ENCODE data around the gene CTNND2.
A peak's percentile ranks its signal among the peaks of the same experiment; 100 is the strongest.

Gene CTNND2

DNA sequence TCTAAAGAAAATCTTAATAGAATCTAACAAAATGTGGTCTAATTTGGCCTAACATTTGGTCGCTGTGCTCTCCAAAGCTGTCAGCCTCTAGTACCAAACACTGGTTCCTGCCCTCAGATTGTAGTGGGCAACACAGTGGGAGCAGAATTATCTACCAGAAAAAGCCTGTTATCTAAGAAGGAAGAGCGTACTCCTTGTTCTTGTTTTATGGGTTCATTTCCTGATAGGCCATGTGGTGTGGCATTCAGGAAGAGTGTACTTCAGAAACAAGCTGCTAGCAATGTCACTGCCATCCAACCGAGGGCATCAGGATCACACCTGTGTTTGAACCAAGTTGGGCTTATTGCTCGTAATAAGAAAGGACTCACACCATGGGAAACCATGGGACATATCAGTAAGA lies 655.3 kb downstream of the CTNND2 start:
- H3K79me1 ChIP-seq (ENCODE audit: low read length) = peaks cover 8% of the 10 kb centered on the region
- H3K18ac ChIP-seq (ENCODE audit: low read length) = no peak overlapping the region
- H3K79me2 ChIP-seq (ENCODE audit: control insufficient read depth, insufficient read depth, low read length, poor library complexity) = no peaks in the 10 kb centered on the region
- H2BK12ac ChIP-seq (ENCODE audit: low read length) = no peak overlapping the region
- H3K14ac ChIP-seq (ENCODE audit: low read length) = no peak overlapping the region
- no peaks in the 10 kb centered on the region for H3K27me3 ChIP-seq (ENCODE audit: insufficient read depth, low read length)
- no CpG with 5 or more reads among the region's 4 CpGs for WGBS (ENCODE audit: extremely low coverage, insufficient coverage, insufficient read length)
- H3K4me1 ChIP-seq (ENCODE audit: control insufficient read depth in 1 of 2, insufficient read depth in 2 of 2, low read length in 2 of 2) = peaks cover 3 to 7% of the 10 kb centered on the region in 2 experiments
- no peak overlapping the region for H4K12ac ChIP-seq (ENCODE audit: low read depth, low read length)
- no peak overlapping the region for H2AK5ac ChIP-seq (ENCODE audit: low read length)
- H2BK5ac ChIP-seq (ENCODE audit: low read depth, low read length, poor library complexity) = no peak overlapping the region
- H3K4ac ChIP-seq (ENCODE audit: low read depth, low read length) = no peak overlapping the region
- no peak overlapping the region for H4K91ac ChIP-seq (ENCODE audit: low read depth, low read length)
- no peak overlapping the region for H3K27ac ChIP-seq (ENCODE audit: low read depth, low read length)
- no peak overlapping the region for H3K9ac ChIP-seq (ENCODE audit: low read length)
- H4K8ac ChIP-seq (ENCODE audit: low read depth, low read length) = no peak overlapping the region
- no peaks in the 10 kb centered on the region for H3K9me3 ChIP-seq (ENCODE audit: insufficient read depth, low read depth, low read length)
- no peak for DNase-seq
- H3K23ac ChIP-seq (ENCODE audit: low read length) = no peak overlapping the region
- no peak overlapping the region for H3K4me3 ChIP-seq (ENCODE audit: low read depth, low read length)
- H3K36me3 ChIP-seq (ENCODE audit: control insufficient read depth in 1 of 2, insufficient read depth in 2 of 2, low read length in 2 of 2) = no peaks in the 10 kb centered on the region
- no peak overlapping the region for H2AFZ ChIP-seq (ENCODE audit: insufficient read depth, low read length, poor library complexity)
- H2BK120ac ChIP-seq (ENCODE audit: insufficient read depth, low read length, poor library complexity) = no peak overlapping the region
- no peak overlapping the region for H3K4me2 ChIP-seq (ENCODE audit: low read length)

- Histone ChIP-seq H3K79me1 (ENCODE audit: low read length) (peaks cover 8% of the 10 kb centered on the region), H2BK12ac (ENCODE audit: low read length) (no peak overlapping the region), H3K9ac (ENCODE audit: low read length) (no peak overlapping the region), H3K4me2 (ENCODE audit: low read length) (no peak overlapping the region), H2BK120ac (ENCODE audit: insufficient read depth, low read length, poor library complexity) (no peak overlapping the region), H3K23ac (ENCODE audit: low read length) (no peak overlapping the region), H3K9me3 (ENCODE audit: insufficient read depth, low read depth, low read length) (no peaks in the 10 kb centered on the region), H4K91ac (ENCODE audit: low read depth, low read length) (no peak overlapping the region), H3K4me1 (ENCODE audit: control insufficient read depth in 1 of 2, insufficient read depth in 2 of 2, low read length in 2 of 2) (peaks cover 3 to 7% of the 10 kb centered on the region in 2 experiments), H2BK5ac (ENCODE audit: low read depth, low read length, poor library complexity) (no peak overlapping the region), H2AFZ (ENCODE audit: insufficient read depth, low read length, poor library complexity) (no peak overlapping the region), H3K27me3 (ENCODE audit: insufficient read depth, low read length) (no peaks in the 10 kb centered on the region), H3K14ac (ENCODE audit: low read length) (no peak overlapping the region), H4K12ac (ENCODE audit: low read depth, low read length) (no peak overlapping the region), H3K4ac (ENCODE audit: low read depth, low read length) (no peak overlapping the region), H3K18ac (ENCODE audit: low read length) (no peak overlapping the region), H3K36me3 (ENCODE audit: control insufficient read depth in 1 of 2, insufficient read depth in 2 of 2, low read length in 2 of 2) (no peaks in the 10 kb centered on the region), H3K27ac (ENCODE audit: low read depth, low read length) (no peak overlapping the region), H3K4me3 (ENCODE audit: low read depth, low read length) (no peak overlapping the region), H3K79me2 (ENCODE audit: control insufficient read depth, insufficient read depth, low read length, poor library complexity) (no peaks in the 10 kb centered on the region), H4K8ac (ENCODE audit: low read depth, low read length) (no peak overlapping the region), H2AK5ac (ENCODE audit: low read length) (no peak overlapping the region)
- DNase-seq = no peak
- no CpG with 5 or more reads among the region's 3 CpGs for WGBS (ENCODE audit: extremely low coverage, insufficient coverage, insufficient read length)
These were observed 657.0 kb downstream of the CTNND2 start for GRCh38 chr5:11247224-11247623.

DNA sequence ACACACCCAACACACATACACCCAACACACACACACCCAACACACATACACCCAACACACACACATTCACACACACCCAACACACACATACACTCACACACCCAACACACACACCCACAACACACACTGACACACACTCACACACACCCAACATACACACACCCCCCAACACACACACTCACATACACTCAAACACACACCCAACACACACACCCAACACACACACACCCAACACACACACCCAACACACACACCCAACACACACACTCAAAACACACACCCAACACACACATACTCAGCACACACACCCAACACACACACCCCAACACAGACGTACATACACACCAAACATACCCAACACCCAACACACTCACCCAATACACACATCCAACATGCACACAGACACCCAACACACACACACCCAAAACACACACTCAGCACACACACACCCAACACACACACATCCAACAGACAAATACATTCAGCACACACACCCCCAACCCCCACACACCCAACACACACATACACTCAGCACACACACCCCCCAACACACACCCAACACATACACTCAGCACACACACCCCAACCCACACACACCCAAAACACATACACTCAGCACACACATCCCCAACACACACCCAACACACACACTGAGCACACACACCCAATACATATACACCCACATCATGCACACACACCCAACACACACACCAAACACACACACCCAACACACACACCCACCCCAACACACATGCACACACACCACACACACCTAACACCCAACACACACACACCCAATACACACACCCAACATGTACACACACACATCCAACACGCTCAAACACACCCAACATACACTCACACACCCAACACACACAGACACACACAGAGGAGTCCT lies 663.7 kb downstream of the CTNND2 start:
- no peak overlapping the region for H2AK5ac ChIP-seq (ENCODE audit: low read length)
- H3K79me2 ChIP-seq (ENCODE audit: control insufficient read depth, insufficient read depth, low read length, poor library complexity) = no peaks in the 10 kb centered on the region
- no peak overlapping the region for H3K4ac ChIP-seq (ENCODE audit: low read depth, low read length)
- H3K9me3 ChIP-seq (ENCODE audit: insufficient read depth, low read depth, low read length) = peaks cover 5% of the 10 kb centered on the region
- H3K36me3 ChIP-seq (ENCODE audit: control insufficient read depth in 1 of 2, insufficient read depth in 2 of 2, low read length in 2 of 2) = no peaks in the 10 kb centered on the region
- no peak overlapping the region for H2BK5ac ChIP-seq (ENCODE audit: low read depth, low read length, poor library complexity)
- no peaks in the 10 kb centered on the region for H3K79me1 ChIP-seq (ENCODE audit: low read length)
- no peak overlapping the region for H3K27ac ChIP-seq (ENCODE audit: low read depth, low read length)
- no peak overlapping the region for H4K91ac ChIP-seq (ENCODE audit: low read depth, low read length)
- no peak overlapping the region for H3K9ac ChIP-seq (ENCODE audit: low read length)
- H3K14ac ChIP-seq (ENCODE audit: low read length) = no peak overlapping the region
- no peak overlapping the region for H3K23ac ChIP-seq (ENCODE audit: low read length)
- no peak overlapping the region for H4K8ac ChIP-seq (ENCODE audit: low read depth, low read length)
- no peak overlapping the region for H2BK12ac ChIP-seq (ENCODE audit: low read length)
- H3K4me1 ChIP-seq (ENCODE audit: control insufficient read depth in 1 of 2, insufficient read depth in 2 of 2, low read length in 2 of 2) = peaks cover 0 to 3% of the 10 kb centered on the region in 2 experiments
- no peak overlapping the region for H3K4me2 ChIP-seq (ENCODE audit: low read length)
- no peak overlapping the region for H4K12ac ChIP-seq (ENCODE audit: low read depth, low read length)
- H3K18ac ChIP-seq (ENCODE audit: low read length) = no peak overlapping the region
- no peak for DNase-seq
- 100% methylated on average over 2 of the region's 2 CpGs for WGBS (ENCODE audit: extremely low coverage, insufficient coverage, insufficient read length)
- no peak overlapping the region for H2AFZ ChIP-seq (ENCODE audit: insufficient read depth, low read length, poor library complexity)
- H2BK120ac ChIP-seq (ENCODE audit: insufficient read depth, low read length, poor library complexity) = no peak overlapping the region
- H3K4me3 ChIP-seq (ENCODE audit: low read depth, low read length) = peak overlapping the region; percentile 32
- H3K27me3 ChIP-seq (ENCODE audit: insufficient read depth, low read length) = no peaks in the 10 kb centered on the region

DNA sequence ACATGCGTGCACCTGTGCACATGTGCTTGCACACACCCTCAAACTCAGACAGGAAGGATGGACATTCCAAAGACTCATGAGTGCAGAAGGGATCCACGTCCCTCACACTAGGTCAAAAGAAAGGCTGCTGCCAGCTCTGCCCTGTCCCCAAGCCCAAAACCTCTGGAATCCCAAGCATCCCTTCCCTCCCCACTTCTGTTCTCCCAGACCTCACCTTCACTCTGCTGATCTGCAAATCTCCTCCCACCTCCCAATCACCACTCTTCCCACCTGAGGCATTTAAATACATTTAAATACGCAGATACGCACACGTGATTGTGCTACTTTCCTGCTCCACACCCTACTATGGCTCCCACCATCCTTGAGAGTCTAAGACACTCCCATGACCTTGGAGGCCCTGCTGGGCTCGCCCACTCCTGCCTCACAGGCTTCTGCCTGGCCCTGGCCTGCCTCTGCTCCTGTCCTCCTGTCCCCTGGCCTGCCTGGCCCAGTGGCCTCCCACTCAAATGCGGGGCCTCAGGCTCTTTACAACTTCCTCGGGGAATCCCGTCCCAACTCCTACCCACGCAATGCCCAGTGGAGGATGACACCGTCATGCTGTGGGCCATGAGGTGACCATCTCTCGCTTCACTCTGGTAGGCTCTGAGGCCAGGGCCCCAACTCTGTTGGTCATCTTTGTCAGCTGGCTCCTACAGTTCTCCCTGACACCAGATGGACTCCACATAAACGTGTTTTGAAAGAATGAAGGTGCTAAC lies 664.8 kb downstream of the CTNND2 start:
- Histone ChIP-seq H2BK5ac (ENCODE audit: low read depth, low read length, poor library complexity) (no peak overlapping the region), H4K8ac (ENCODE audit: low read depth, low read length) (no peak overlapping the region), H2AK5ac (ENCODE audit: low read length) (no peak overlapping the region), H3K79me1 (ENCODE audit: low read length) (no peaks in the 10 kb centered on the region), H3K79me2 (ENCODE audit: control insufficient read depth, insufficient read depth, low read length, poor library complexity) (no peaks in the 10 kb centered on the region), H3K4ac (ENCODE audit: low read depth, low read length) (no peak overlapping the region), H3K36me3 (ENCODE audit: control insufficient read depth in 1 of 2, insufficient read depth in 2 of 2, low read length in 2 of 2) (no peaks in the 10 kb centered on the region), H3K23ac (ENCODE audit: low read length) (no peak overlapping the region), H3K4me2 (ENCODE audit: low read length) (no peak overlapping the region), H3K18ac (ENCODE audit: low read length) (no peak overlapping the region), H3K9ac (ENCODE audit: low read length) (no peak overlapping the region), H3K14ac (ENCODE audit: low read length) (no peak overlapping the region), H3K27me3 (ENCODE audit: insufficient read depth, low read length) (no peaks in the 10 kb centered on the region), H3K4me1 (ENCODE audit: control insufficient read depth in 1 of 2, insufficient read depth in 2 of 2, low read length in 2 of 2) (peaks cover 5% of the 10 kb centered on the region in 2 experiments), H2AFZ (ENCODE audit: insufficient read depth, low read length, poor library complexity) (no peak overlapping the region), H3K9me3 (ENCODE audit: insufficient read depth, low read depth, low read length) (peaks cover 5% of the 10 kb centered on the region), H4K91ac (ENCODE audit: low read depth, low read length) (no peak overlapping the region), H3K4me3 (ENCODE audit: low read depth, low read length) (no peak overlapping the region), H3K27ac (ENCODE audit: low read depth, low read length) (no peak overlapping the region), H2BK12ac (ENCODE audit: low read length) (no peak overlapping the region), H2BK120ac (ENCODE audit: insufficient read depth, low read length, poor library complexity) (no peak overlapping the region), H4K12ac (ENCODE audit: low read depth, low read length) (no peak overlapping the region)
- no CpG with 5 or more reads among the region's 13 CpGs for WGBS (ENCODE audit: extremely low coverage, insufficient coverage, insufficient read length)
- no peak for DNase-seq
